Astrocyte (in vitro differentiated cells and primary cell): ENCODE measurements around the gene ITGAE.

Experiments used
- EZH2 ChIP-seq: IDR thresholded peaks from 2 replicates; pipeline ENCODE4 v1.6.1; 2012; ENCODE audit warnings: mild to moderate bottlenecking, low read length, inconsistent platforms; ENCODE audit not compliant: insufficient read depth
- TF ChIP-seq, protein P1 (sequence below): IDR thresholded peaks from 2 replicates; pipeline ENCODE4 v1.5.1; 2011; ENCODE audit warnings: low read depth, mild to moderate bottlenecking, inconsistent platforms, low read length, moderate library complexity; ENCODE audit not compliant: insufficient read depth

GRCh38 chr17:3796110-3796821 lies 4.7 kb downstream of the ITGAE start:
- TF ChIP-seq, protein P1, sequence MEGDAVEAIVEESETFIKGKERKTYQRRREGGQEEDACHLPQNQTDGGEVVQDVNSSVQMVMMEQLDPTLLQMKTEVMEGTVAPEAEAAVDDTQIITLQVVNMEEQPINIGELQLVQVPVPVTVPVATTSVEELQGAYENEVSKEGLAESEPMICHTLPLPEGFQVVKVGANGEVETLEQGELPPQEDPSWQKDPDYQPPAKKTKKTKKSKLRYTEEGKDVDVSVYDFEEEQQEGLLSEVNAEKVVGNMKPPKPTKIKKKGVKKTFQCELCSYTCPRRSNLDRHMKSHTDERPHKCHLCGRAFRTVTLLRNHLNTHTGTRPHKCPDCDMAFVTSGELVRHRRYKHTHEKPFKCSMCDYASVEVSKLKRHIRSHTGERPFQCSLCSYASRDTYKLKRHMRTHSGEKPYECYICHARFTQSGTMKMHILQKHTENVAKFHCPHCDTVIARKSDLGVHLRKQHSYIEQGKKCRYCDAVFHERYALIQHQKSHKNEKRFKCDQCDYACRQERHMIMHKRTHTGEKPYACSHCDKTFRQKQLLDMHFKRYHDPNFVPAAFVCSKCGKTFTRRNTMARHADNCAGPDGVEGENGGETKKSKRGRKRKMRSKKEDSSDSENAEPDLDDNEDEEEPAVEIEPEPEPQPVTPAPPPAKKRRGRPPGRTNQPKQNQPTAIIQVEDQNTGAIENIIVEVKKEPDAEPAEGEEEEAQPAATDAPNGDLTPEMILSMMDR = no peak
- TF ChIP-seq EZH2 = no peak
